Aorta (tissue), 5 donors: ENCODE results near the gene GTPBP4. TPM values are rescaled to one million over a fixed set of nuclear protein-coding genes. Genes with fewer than 3 reads are reported as not detected.

Source experiments
- ATAC-seq: fragments of 200-7000 bp; cut with Tn5 transposase; one replicate; pipeline ENCODE4 v1.9.1; 2022; ENCODE audit warnings: moderate library complexity; ENCODE audit not compliant: low FRiP score
- DNase-seq, 2 donors: peaks; one replicate each; pipeline ENCODE4 v3.0.0-alpha.2; 2020
- H3K27ac ChIP-seq, 2 donors: one replicate each; pipeline ENCODE4 v1.5.1; 2013; ENCODE audit warnings: low read length in 2 of 2, mild to moderate bottlenecking in 2 of 2, moderate library complexity in 2 of 2, control low read depth in 1 of 2, inconsistent platforms in 1 of 2, low read depth in 1 of 2
- H3K27me3 ChIP-seq, 2 donors: one replicate each; pipeline ENCODE4 v1.6.1; 2013; ENCODE audit warnings: control low read depth in 1 of 2, low read length in 1 of 2, mild to moderate bottlenecking in 1 of 2, moderate library complexity in 1 of 2; ENCODE audit not compliant: insufficient read depth in 2 of 2, control insufficient read depth in 1 of 2
- H3K36me3 ChIP-seq, 2 donors: one replicate each; pipeline ENCODE4 v1.6.1; 2013; ENCODE audit warnings: control low read depth in 1 of 2, low read length in 1 of 2, mild to moderate bottlenecking in 1 of 2; ENCODE audit not compliant: insufficient read depth in 2 of 2, control insufficient read depth in 1 of 2
- H3K4me1 ChIP-seq, 2 donors: one replicate each; pipeline ENCODE4 v1.6.1; 2013; ENCODE audit warnings: low read length in 2 of 2, control low read depth in 1 of 2, mild to moderate bottlenecking in 1 of 2, moderate library complexity in 1 of 2; ENCODE audit not compliant: insufficient read depth in 2 of 2, control insufficient read depth in 1 of 2
- H3K4me3 ChIP-seq, 2 donors: one replicate each; pipeline ENCODE4 v1.5.1; 2013; ENCODE audit warnings: low read length in 2 of 2, control low read depth in 1 of 2, mild to moderate bottlenecking in 1 of 2
- H3K9me3 ChIP-seq: one replicate; pipeline ENCODE4 v1.6.1; 2013; ENCODE audit warnings: mild to moderate bottlenecking, low read length; ENCODE audit not compliant: control insufficient read depth
- whole genome bisulfite sequencing, 2 donors: extraction: QIAGEN DNeasy Blood & Tissue Kit; methylation state at CpG; one replicate each; pipeline ENCODE4 v1.1.7; 2013; 5-methylcytosine and 5-hydroxymethylcytosine counted together
- intact Hi-C, 2 donors: fragments of 100-400 bp; cut with DNase I; formaldehyde crosslinking; loops; one replicate each; pipeline versions ENCODE4 v1.14.2 to v1.15.0; 2022
- polyA plus RNA-seq, 2 donors: library from polyadenylated mRNA; stranded (reverse); fragments of 200-250 nt; gene quantifications; one replicate each; pipeline ENCODE4 v1.2.3, GENCODE V29; 2013
- total RNA-seq, 2 donors: library from RNA; stranded (reverse); fragmentation: NEBNext Ultra II Directional; extraction: Animal tissue kit (Norgen Biotek cat#: 25700); gene quantifications; one replicate each; pipeline ENCODE4 v1.2.1, GENCODE V29; 2021
- donor health status: healthy with polysubstance abuse.
- donor health status: Bipolar disorder and iron deficiency.
- donor health status: DM: no; HTN: no; CAD: no.
- donor health status: DM: no; HTN: no; CAD: no.
- donor health status: DM: yes; HTN: yes; CAD: no.

The GTPBP4 gene
- total and polyA plus RNA-seq, 4 donors = 21.6 to 46.9 (median 26.9) TPM

- no peaks in the 10 kb centered on the region for H3K27me3 ChIP-seq
- H3K4me3 ChIP-seq = no peak overlapping the region
- no peaks in the 10 kb centered on the region for H3K9me3 ChIP-seq
- peaks cover 7 to 8% of the 10 kb centered on the region in 2 donors for H3K36me3 ChIP-seq
- intact Hi-C loops = no loop called here
- no peak overlapping the region for H3K27ac ChIP-seq
- H3K4me1 ChIP-seq = no peaks in the 10 kb centered on the region
- DNase-seq = no peak
- no peak for ATAC-seq
These were observed 4.6 kb downstream of the GTPBP4 start for GRCh38 chr10:992871-993270.

GRCh38 chr10:994836-995558 is 6.8 kb downstream of the GTPBP4 start:
- Histone ChIP-seq H3K4me1 (no peaks in the 10 kb centered on the region), H3K27me3 (no peaks in the 10 kb centered on the region), H3K27ac (no peak overlapping the region), H3K36me3 (peaks cover 8 to 9% of the 10 kb centered on the region in 2 donors), H3K4me3 (no peak overlapping the region), H3K9me3 (no peaks in the 10 kb centered on the region)
- 94 to 97% methylated on average over 6 of the region's 6 CpGs for WGBS, 2 donors
- intact Hi-C loops = no loop called here
- DNase-seq (no peak), ATAC-seq (no peak)

GRCh38 chr10:995559-995926 is 7.3 kb downstream of the GTPBP4 start:
- DNase-seq = no peak
- WGBS, 2 donors = 91 to 92% methylated on average over 7 of the region's 7 CpGs
- intact Hi-C loops = no loop called here
- Histone ChIP-seq H3K36me3 (peaks cover 9% of the 10 kb centered on the region in 2 donors), H3K9me3 (peaks cover under 1% of the 10 kb centered on the region), H3K4me3 (no peak overlapping the region), H3K27me3 (no peaks in the 10 kb centered on the region), H3K27ac (no peak overlapping the region), H3K4me1 (no peaks in the 10 kb centered on the region)
- ATAC-seq = no peak

DNA sequence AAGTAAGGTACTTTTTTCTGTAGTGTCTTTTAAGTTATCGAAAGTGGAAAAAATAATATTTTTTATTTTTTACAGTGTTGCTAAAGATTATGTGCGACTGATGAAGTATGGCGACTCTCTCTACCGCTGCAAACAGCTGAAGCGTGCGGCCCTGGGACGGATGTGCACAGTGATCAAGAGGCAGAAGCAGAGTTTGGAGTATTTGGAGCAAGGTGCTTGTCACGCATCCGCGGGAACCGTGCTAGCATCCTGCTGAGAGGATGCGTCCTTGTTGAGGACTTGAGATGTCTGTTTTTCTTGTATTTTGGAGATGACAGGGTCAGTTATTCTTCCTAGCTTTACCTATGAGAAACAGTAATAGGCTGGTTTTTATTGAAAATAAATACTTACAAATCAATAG is 7.8 kb downstream of the GTPBP4 start:
- no peak overlapping the region for H3K4me3 ChIP-seq
- no peak overlapping the region for H3K27ac ChIP-seq
- no peaks in the 10 kb centered on the region for H3K27me3 ChIP-seq
- H3K4me1 ChIP-seq = no peaks in the 10 kb centered on the region
- peaks cover 2% of the 10 kb centered on the region for H3K9me3 ChIP-seq
- DNase-seq (no peak), ATAC-seq (no peak)
- 94 to 95% methylated on average over 12 of the region's 12 CpGs for WGBS, 2 donors
- intact Hi-C loops = no loop called here
- peaks cover 9 to 10% of the 10 kb centered on the region in 2 donors for H3K36me3 ChIP-seq

GRCh38 chr10:997266-998022 is 9.2 kb downstream of the GTPBP4 start:
- Histone ChIP-seq H3K4me1 (no peaks in the 10 kb centered on the region), H3K9me3 (peaks cover 2% of the 10 kb centered on the region), H3K36me3 (peaks cover 12% of the 10 kb centered on the region in 2 donors), H3K27me3 (no peaks in the 10 kb centered on the region), H3K4me3 (no peak overlapping the region), H3K27ac (no peak overlapping the region)
- ATAC-seq (no peak), DNase-seq (no peak)
- WGBS, 2 donors = 81 to 88% methylated on average over 19 of the region's 19 CpGs
- intact Hi-C loops = no loop called here

GRCh38 chr10:1002425-1003006 is 14.3 kb downstream of the GTPBP4 start:
- no peak for ATAC-seq
- H3K27me3 ChIP-seq = no peaks in the 10 kb centered on the region
- no peak overlapping the region for H3K4me3 ChIP-seq
- no peak for DNase-seq
- peaks cover 14% of the 10 kb centered on the region in 2 donors for H3K36me3 ChIP-seq
- intact Hi-C loops = no loop called here
- H3K4me1 ChIP-seq = no peaks in the 10 kb centered on the region
- H3K9me3 ChIP-seq = peaks cover 2% of the 10 kb centered on the region
- 98 to 99% methylated on average over 5 of the region's 5 CpGs for WGBS, 2 donors
- no peak overlapping the region for H3K27ac ChIP-seq

- Histone ChIP-seq H3K4me1 (no peaks in the 10 kb centered on the region), H3K27ac (no peak overlapping the region), H3K9me3 (peaks cover 2% of the 10 kb centered on the region), H3K27me3 (no peaks in the 10 kb centered on the region), H3K36me3 (peaks cover 12 to 15% of the 10 kb centered on the region in 2 donors), H3K4me3 (no peak overlapping the region)
- intact Hi-C loops = no loop called here
- no peak for ATAC-seq
- 97 to 100% methylated on average over 9 of the region's 9 CpGs for WGBS, 2 donors
- no peak for DNase-seq
These were observed 15.8 kb downstream of the GTPBP4 start for GRCh38 chr10:1003884-1004670.

- H3K9me3 ChIP-seq = no peaks in the 10 kb centered on the region
- no peaks in the 10 kb centered on the region for H3K4me1 ChIP-seq
- no peaks in the 10 kb centered on the region for H3K27me3 ChIP-seq
- peaks cover 7 to 12% of the 10 kb centered on the region in 2 donors for H3K36me3 ChIP-seq
- 95 to 96% methylated on average over 9 of the region's 9 CpGs for WGBS, 2 donors
- ATAC-seq = no peak
- H3K27ac ChIP-seq = no peak overlapping the region
- H3K4me3 ChIP-seq = no peak overlapping the region
- intact Hi-C loops = no loop called here
- DNase-seq = no peak
These were observed 18.3 kb downstream of the GTPBP4 start for GRCh38 chr10:1006573-1006972.
